Stomach (tissue), 9 donors: Measurements from ENCODE around the gene KCNN4. TPM values are rescaled to one million over a fixed set of nuclear protein-coding genes. Genes with fewer than 3 reads are reported as not detected.
"Not testable (repeated sequence)": the region's sequence is repeated elsewhere in the genome, so short reads cannot be mapped to it uniquely, and the experiment has no call there.

Source experiments
- DNase-seq, 2 donors: peaks; one replicate each; pipeline versions ENCODE4 v3.0.0 to v3.0.0-alpha.2; 2013 to 2019
- H3K27ac ChIP-seq, 5 donors: fragments of 200-600 bp in 4 of 5; sonication (generic) in 4 of 5; one replicate each; pipeline ENCODE4 v1.5.1; 2013 to 2019; ENCODE audit warnings: mild to moderate bottlenecking in 1 of 5, moderate library complexity in 1 of 5
- H3K27me3 ChIP-seq, 3 donors: fragments of 200-600 bp; sonication (generic); one replicate each; pipeline ENCODE4 v1.5.1; 2017 to 2019; ENCODE audit warnings: mixed run types in 1 of 3
- H3K36me3 ChIP-seq, 4 donors: fragments of 200-600 bp; sonication (generic); 1 replicate in 3 of 4; 2 replicates in 1 of 4; pipeline ENCODE4 v1.5.1; 2016 to 2019
- H3K4me1 ChIP-seq, 4 donors: fragments of 200-600 bp; sonication (generic); one replicate each; pipeline ENCODE4 v1.5.1; 2016 to 2019
- H3K4me3 ChIP-seq, 4 donors: fragments of 200-600 bp; sonication (generic) in 3 of 4; one replicate each; pipeline ENCODE4 v1.5.1; 2016 to 2019; ENCODE audit warnings: mild to moderate bottlenecking in 1 of 4
- H3K9me3 ChIP-seq, 4 donors: fragments of 200-600 bp; sonication (generic); one replicate each; pipeline ENCODE4 v1.5.1; 2016 to 2019
- CTCF ChIP-seq, 7 experiments: fragments of 450-650 bp in 4 of 7; fragments of 200-600 bp in 3 of 7; sonication (generic) in 3 of 7; IDR thresholded peaks; one replicate each; pipeline ENCODE4 v1.5.1; 2016 to 2019; ENCODE audit warnings: antibody characterized with exemption in 7 of 7, control low read depth in 2 of 7, mild to moderate bottlenecking in 1 of 7
- EP300 ChIP-seq: sonication (generic); formaldehyde crosslinking; IDR thresholded peaks from one replicate; pipeline ENCODE4 v1.6.1; 2017; ENCODE audit warnings: antibody characterized with exemption
- POLR2A ChIP-seq, 4 donors: fragments of 450-650 bp; IDR thresholded peaks; one replicate each; pipeline ENCODE4 v1.6.1; 2016; ENCODE audit warnings: antibody characterized with exemption in 4 of 4, control low read depth in 2 of 4, mild to moderate bottlenecking in 1 of 4, moderate library complexity in 1 of 4
- POLR2AphosphoS5 ChIP-seq, 3 donors: sonication (generic); formaldehyde crosslinking; IDR thresholded peaks; one replicate each; pipeline ENCODE4 v1.6.1; 2016; ENCODE audit warnings: antibody characterized with exemption in 3 of 3
- WGBS, 5 donors: extraction: QIAGEN DNeasy Blood & Tissue Kit in 3 of 5; methylation state at CpG; one replicate each; pipeline versions ENCODE4 v1.1.5 to v1.1.7; 2013 to 2018; 5-methylcytosine and 5-hydroxymethylcytosine counted together
- intact Hi-C: fragments of 100-400 bp; cut with DNase I; formaldehyde crosslinking; loops from one replicate; pipeline ENCODE4 v1.15.1; 2023; ENCODE audit warnings: low total_unique reads
- polyA plus RNA-seq, 3 donors: library from polyadenylated mRNA; stranded (reverse); fragments of 200-250 nt; gene quantifications; one replicate each; pipeline ENCODE4 v1.2.3, GENCODE V29; 2013
- total RNA-seq, 5 donors: library from RNA; depleted of rRNA; stranded (reverse); fragments of >200 nt; gene quantifications; one replicate each; pipeline versions ENCODE4 v1.1.0 to v1.2.3, GENCODE V29; 2014 to 2016
- donor health status: healthy with polysubstance abuse.
- donor health status: Bipolar disorder and iron deficiency.
- donor health status: healthy.

Gene KCNN4
- total and polyA plus RNA-seq, 8 donors: 3.1 to 222 (median 17.4) TPM

- WGBS, 5 donors: 13 to 26% (median 16%) methylated on average over 39 to 48 of the region's 48 CpGs
- H3K9me3 ChIP-seq: no peaks in the 10 kb centered on the region
- no peaks in the 10 kb centered on the region for H3K36me3 ChIP-seq
- no peak overlapping the region for H3K27ac ChIP-seq
- H3K4me1 ChIP-seq: peaks cover 0 to 10% (median 3%) of the 10 kb centered on the region in 4 donors
- H3K4me3 ChIP-seq: peak overlapping the region; percentile 37 to 45 (median 42)
- intact Hi-C loops: no loop called here
- DNase-seq: peak in 1 of 2 donors; percentile 67
- TF ChIP-seq POLR2A (IDR thresholded peaks at IDR 0.05): no peak
- no peak for TF ChIP-seq EP300
- TF ChIP-seq CTCF (IDR thresholded peaks at IDR 0.05): no peak
- no peak for TF ChIP-seq POLR2AphosphoS5 (IDR thresholded peaks at IDR 0.05)
- H3K27me3 ChIP-seq: peaks cover 0 to 35% (median 13%) of the 10 kb centered on the region in 3 donors
These were observed 39.5 kb upstream of the KCNN4 start for GRCh38 chr19:43820098-43820883.

GRCh38 chr19:43818500-43818899 lies 37.7 kb upstream of the KCNN4 start:
- Histone ChIP-seq H3K27me3 (peaks cover 0 to 40% (median 13%) of the 10 kb centered on the region in 3 donors), H3K9me3 (no peaks in the 10 kb centered on the region), H3K27ac (no peak overlapping the region), H3K4me1 (peaks cover 0 to 10% (median 3%) of the 10 kb centered on the region in 4 donors), H3K36me3 (no peaks in the 10 kb centered on the region), H3K4me3 (no peak overlapping the region)
- TF ChIP-seq EP300: no peak
- TF ChIP-seq POLR2A (IDR thresholded peaks at IDR 0.05): no peak
- TF ChIP-seq POLR2AphosphoS5 (IDR thresholded peaks at IDR 0.05): no peak
- TF ChIP-seq CTCF (IDR thresholded peaks at IDR 0.05): no peak
- 79 to 90% (median 83%) methylated on average over 5 of the region's 5 CpGs for WGBS, 5 donors
- intact Hi-C loops: no loop called here
- no peak for DNase-seq

- H3K4me3 ChIP-seq, H3K9me3 ChIP-seq, H3K36me3 ChIP-seq, intact Hi-C loops, DNase-seq, H3K27ac ChIP-seq: not testable (repeated sequence)
- peaks cover 0 to 10% (median 3%) of the 10 kb centered on the region in 4 donors for H3K4me1 ChIP-seq
- 68 to 92% (median 86%) methylated on average over 1 of the region's 1 CpG for whole genome bisulfite sequencing, 5 donors
- peaks cover 0 to 40% (median 13%) of the 10 kb centered on the region in 3 donors for H3K27me3 ChIP-seq
These were observed 36.7 kb upstream of the KCNN4 start for GRCh38 chr19:43817454-43817853.

GRCh38 chr19:43814663-43815352 lies 34.0 kb upstream of the KCNN4 start:
- Histone ChIP-seq H3K4me3 (no peak overlapping the region), H3K9me3 (no peaks in the 10 kb centered on the region), H3K4me1 (peaks cover 0 to under 1% (median 0%) of the 10 kb centered on the region in 4 donors), H3K27me3 (peaks cover 0 to 16% (median 0%) of the 10 kb centered on the region in 3 donors), H3K36me3 (no peaks in the 10 kb centered on the region), H3K27ac (no peak overlapping the region)
- no peak for DNase-seq
- intact Hi-C loops: no loop called here
- TF ChIP-seq EP300 (no peak), CTCF (IDR thresholded peaks at IDR 0.05) (no peak), POLR2A (IDR thresholded peaks at IDR 0.05) (no peak), POLR2AphosphoS5 (IDR thresholded peaks at IDR 0.05) (no peak)
- WGBS, 5 donors: 56 to 74% (median 62%) methylated on average over 5 of the region's 5 CpGs
